UCSD-AML1 (cell line): ENCODE results near the gene CHORDC1.
A peak's percentile ranks its signal among the peaks of the same experiment; 100 is the strongest.
"Not testable (repeated sequence)": the region's sequence is repeated elsewhere in the genome, so short reads cannot be mapped to it uniquely, and the experiment has no call there.

Experiments
- DNase-seq: peaks from one replicate; lab custom pipeline; 2025; ENCODE audit not compliant: unreplicated experiment; lab: John Stamatoyannopoulos, UW

The CHORDC1 gene

GRCh38 chr11:90218606-90219005, 4.2 kb downstream of the CHORDC1 start:
- DNase-seq, result peak; percentile 8

GRCh38 chr11:90216611-90217010, 6.2 kb downstream of the CHORDC1 start:
- DNase-seq, result no peak

GRCh38 chr11:90213322-90213721, 9.5 kb downstream of the CHORDC1 start:
- DNase-seq, result no peak

- no peak for DNase-seq
Measured at GRCh38 chr11:90208857-90209256, 14.0 kb downstream of the CHORDC1 start.

- not testable (repeated sequence) for DNase-seq
Measured at GRCh38 chr11:90207992-90208391, 14.9 kb downstream of the CHORDC1 start.

- DNase-seq, result no peak
Measured at GRCh38 chr11:90204832-90205646, 17.8 kb downstream of the CHORDC1 start.

GRCh38 chr11:90204407-90204806, 18.4 kb downstream of the CHORDC1 start:
- DNase-seq, result no peak

- no peak for DNase-seq
Measured at GRCh38 chr11:90202342-90202741, 20.5 kb downstream of the CHORDC1 start.

- DNase-seq, result no peak
Measured at GRCh38 chr11:90197377-90197776, 25.5 kb downstream of the CHORDC1 start.

GRCh38 chr11:90192869-90193582, 29.8 kb downstream of the CHORDC1 start:
- no peak for DNase-seq

- DNase-seq, result no peak
Measured at GRCh38 chr11:90189011-90189410, 33.8 kb downstream of the CHORDC1 start.

- no peak for DNase-seq
Measured at GRCh38 chr11:90187839-90188238, 35.0 kb downstream of the CHORDC1 start.

GRCh38 chr11:90179923-90180322, 42.9 kb downstream of the CHORDC1 start:
- DNase-seq, result no peak

GRCh38 chr11:90178751-90179150, 44.1 kb downstream of the CHORDC1 start:
- no peak for DNase-seq

- no peak for DNase-seq
Measured at GRCh38 chr11:90176069-90176468, 46.8 kb downstream of the CHORDC1 start.

- DNase-seq, result no peak
Measured at GRCh38 chr11:90171359-90171758, 51.5 kb downstream of the CHORDC1 start.

- no peak for DNase-seq
Measured at GRCh38 chr11:90168571-90168970, 54.3 kb downstream of the CHORDC1 start.

- not testable (repeated sequence) for DNase-seq
Measured at GRCh38 chr11:90167704-90168103, 55.1 kb downstream of the CHORDC1 start.

- not testable (repeated sequence) for DNase-seq
Measured at GRCh38 chr11:90166982-90167573, 55.8 kb downstream of the CHORDC1 start.
